GM19467 (cell line): ENCODE measurements around the gene KIF25.

Source experiments
- ATAC-seq: cut with Tn5 transposase; IDR thresholded peaks from one replicate; pipeline ENCODE4 v1.9.1; 2021; ENCODE audit warnings: mild to moderate bottlenecking, moderate library complexity; ENCODE audit not compliant: unreplicated experiment

Gene KIF25

GRCh38 chr6:168015482-168016175 lies 18.2 kb downstream of the KIF25 start:
- no peak for ATAC-seq

GRCh38 chr6:168016176-168016620 lies 18.7 kb downstream of the KIF25 start:
- ATAC-seq, result no peak

- no peak for ATAC-seq
Observed at GRCh38 chr6:168016721-168017525, 19.5 kb downstream of the KIF25 start.

GRCh38 chr6:168017629-168018028 lies 20.2 kb downstream of the KIF25 start:
- no peak for ATAC-seq

GRCh38 chr6:168018664-168019063 lies 21.2 kb downstream of the KIF25 start:
- no peak for ATAC-seq

GRCh38 chr6:168020242-168020641 lies 22.8 kb downstream of the KIF25 start:
- no peak for ATAC-seq

- no peak for ATAC-seq
Observed at GRCh38 chr6:168021581-168021980, 24.1 kb downstream of the KIF25 start.

- ATAC-seq, result no peak
Observed at GRCh38 chr6:168022488-168023321, 25.2 kb downstream of the KIF25 start.

- no peak for ATAC-seq
Observed at GRCh38 chr6:168024951-168025510, 27.6 kb downstream of the KIF25 start.

- ATAC-seq, result no peak
Observed at GRCh38 chr6:168025831-168026710, 28.6 kb downstream of the KIF25 start.

GRCh38 chr6:168026925-168027324 lies 29.5 kb downstream of the KIF25 start:
- ATAC-seq, result no peak

GRCh38 chr6:168027521-168027920 lies 30.1 kb downstream of the KIF25 start:
- no peak for ATAC-seq

- ATAC-seq, result no peak
Observed at GRCh38 chr6:168028181-168028580, 30.7 kb downstream of the KIF25 start.

GRCh38 chr6:168029459-168030217 lies 32.2 kb downstream of the KIF25 start:
- no peak for ATAC-seq

- no peak for ATAC-seq
Observed at GRCh38 chr6:168030218-168030746, 32.8 kb downstream of the KIF25 start.

- no peak for ATAC-seq
Observed at GRCh38 chr6:168030908-168031307, 33.4 kb downstream of the KIF25 start.

- no peak for ATAC-seq
Observed at GRCh38 chr6:168031411-168031971, 34.0 kb downstream of the KIF25 start.

- ATAC-seq, result no peak
Observed at GRCh38 chr6:168032005-168032760, 34.7 kb downstream of the KIF25 start.
